Brain microvascular endothelial cell (primary cell): ENCODE measurements around the gene CDH26.

Experiments
- DNase-seq: peaks from one replicate; pipeline ENCODE4 v3.0.0-alpha.2; 2020
- H3K27ac ChIP-seq: fragments of 250-450 bp; sonication (Bioruptor Pico); 2 replicates; pipeline ENCODE4 v1.5.1; 2020; ENCODE audit warnings: mild to moderate bottlenecking, moderate library complexity
- H3K27me3 ChIP-seq: fragments of 250-450 bp; sonication (Bioruptor Pico); replicated peaks from 2 replicates; pipeline ENCODE4 v1.5.1; 2020; ENCODE audit warnings: mild to moderate bottlenecking
- H3K36me3 ChIP-seq: fragments of 250-450 bp; sonication (Bioruptor Pico); replicated peaks from 2 replicates; pipeline ENCODE4 v1.5.1; 2020; ENCODE audit warnings: mild to moderate bottlenecking
- H3K4me3 ChIP-seq: 2 replicates; pipeline ENCODE4 v1.5.1; 2011; ENCODE audit warnings: low read depth, mild to moderate bottlenecking, control low read depth, low read length, moderate library complexity
- CTCF ChIP-seq: IDR thresholded peaks from 2 replicates; pipeline ENCODE4 v1.5.1; 2011; ENCODE audit warnings: low read depth, mild to moderate bottlenecking, moderate library complexity, low read length, control low read depth, inconsistent platforms; ENCODE audit errors: missing control alignments
- in situ Hi-C: cut with HindIII; loops from 2 replicates; pipeline ENCODE4 v1.10.0; 2017; ENCODE audit warnings: low sequenced_read_pairs, low pct_ligation_motif_present

The CDH26 gene

GRCh38 chr20:60008130-60008808 lies 50.0 kb downstream of the CDH26 start:
- in situ Hi-C loops = no loop called here
- DNase-seq = no peak

GRCh38 chr20:60009318-60009717 lies 51.1 kb downstream of the CDH26 start:
- H3K27me3 ChIP-seq = no peaks in the 10 kb centered on the region
- H3K27ac ChIP-seq = no peak overlapping the region
- in situ Hi-C loops = no loop called here
- H3K4me3 ChIP-seq = no peak overlapping the region
- no peaks in the 10 kb centered on the region for H3K36me3 ChIP-seq
- DNase-seq = no peak
- TF ChIP-seq CTCF = no peak

More at GRCh38 chr20:60008130-60008808, 50.0 kb downstream of the CDH26 start:
- H3K36me3 ChIP-seq = no peaks in the 10 kb centered on the region
- no peaks in the 10 kb centered on the region for H3K27me3 ChIP-seq
- H3K4me3 ChIP-seq = no peak overlapping the region
- no peak for TF ChIP-seq CTCF
- no peak overlapping the region for H3K27ac ChIP-seq

- no peak overlapping the region for H3K27ac ChIP-seq
- TF ChIP-seq CTCF = no peak
- no peak for DNase-seq
Measured at GRCh38 chr20:60009826-60010616, 51.8 kb downstream of the CDH26 start.

GRCh38 chr20:60010689-60011458 lies 52.7 kb downstream of the CDH26 start:
- Histone ChIP-seq H3K36me3 (no peaks in the 10 kb centered on the region), H3K27me3 (no peaks in the 10 kb centered on the region), H3K27ac (no peak overlapping the region), H3K4me3 (no peak overlapping the region)
- no peak for DNase-seq
- TF ChIP-seq CTCF = no peak
- in situ Hi-C loops = no loop called here

More at GRCh38 chr20:60009826-60010616, 51.8 kb downstream of the CDH26 start:
- Histone ChIP-seq H3K36me3 (no peaks in the 10 kb centered on the region), H3K4me3 (no peak overlapping the region), H3K27me3 (no peaks in the 10 kb centered on the region)
- in situ Hi-C loops = no loop called here

GRCh38 chr20:60011512-60012507 lies 53.6 kb downstream of the CDH26 start:
- H3K27me3 ChIP-seq = no peaks in the 10 kb centered on the region
- TF ChIP-seq CTCF = no peak
- in situ Hi-C loops = no loop called here
- no peak overlapping the region for H3K4me3 ChIP-seq
- H3K27ac ChIP-seq = no peak overlapping the region
- no peak for DNase-seq
- no peaks in the 10 kb centered on the region for H3K36me3 ChIP-seq
